Heart left ventricle (tissue), 13 donors: ENCODE data around the gene SIRPB1.

Experiments used
- POLR2A ChIP-seq, 2 donors: fragments of 450-650 bp; IDR thresholded peaks; one replicate each; pipeline ENCODE4 v1.6.1; 2017; ENCODE audit warnings: antibody characterized with exemption in 2 of 2, mild to moderate bottlenecking in 2 of 2, moderate library complexity in 2 of 2
- TF ChIP-seq, protein P1 (sequence below), 12 donors: fragments of 200-600 bp; sonication (generic) in 4 of 12; IDR thresholded peaks; one replicate each; pipeline versions ENCODE4 v1.5.0 to v1.8.0; 2018 to 2022; ENCODE audit warnings: antibody characterized with exemption in 12 of 12, mild to moderate bottlenecking in 5 of 12
- donor health status: ischemic (EF 13 %, LVEDD 7.1; RV severe dilation, severe dysfunction).
- donor health status: DM: no; HTN: yes; CAD: no.
- donor health status: DM: no; HTN: no; CAD: no.
- donor health status: ischemic (EF 25% LVEDD 6.9; RV normal size, moderate dysfunction).
- donor health status: ischemic (EF 25% LVEDD 5.7; RV mildly dilated, moderate dysfunction).
- donor health status: ischemic (EF 35%, LVEDD 5.7; RV mildly dilated, moderate dysfunction).
- donor health status: nonischemic (EF 11% LVEDD 7.7; RV severe dilation, severe dysfunction).
- donor health status: DM: yes; HTN: yes; CAD: no.
- donor health status: PGD.
- donor health status: ischemic (EF 29% LVEDD 5.4; RV normal size, mild dysfunction).
- donor health status: nonischemic (EF 23%, LVEDD 6.1; RV moderate dilation, normal function).

GRCh38 chr20:1657556-1658334 lies 37.9 kb upstream of the SIRPB1 start, which contains the start of gene SIRPG:
- TF ChIP-seq, protein P1, sequence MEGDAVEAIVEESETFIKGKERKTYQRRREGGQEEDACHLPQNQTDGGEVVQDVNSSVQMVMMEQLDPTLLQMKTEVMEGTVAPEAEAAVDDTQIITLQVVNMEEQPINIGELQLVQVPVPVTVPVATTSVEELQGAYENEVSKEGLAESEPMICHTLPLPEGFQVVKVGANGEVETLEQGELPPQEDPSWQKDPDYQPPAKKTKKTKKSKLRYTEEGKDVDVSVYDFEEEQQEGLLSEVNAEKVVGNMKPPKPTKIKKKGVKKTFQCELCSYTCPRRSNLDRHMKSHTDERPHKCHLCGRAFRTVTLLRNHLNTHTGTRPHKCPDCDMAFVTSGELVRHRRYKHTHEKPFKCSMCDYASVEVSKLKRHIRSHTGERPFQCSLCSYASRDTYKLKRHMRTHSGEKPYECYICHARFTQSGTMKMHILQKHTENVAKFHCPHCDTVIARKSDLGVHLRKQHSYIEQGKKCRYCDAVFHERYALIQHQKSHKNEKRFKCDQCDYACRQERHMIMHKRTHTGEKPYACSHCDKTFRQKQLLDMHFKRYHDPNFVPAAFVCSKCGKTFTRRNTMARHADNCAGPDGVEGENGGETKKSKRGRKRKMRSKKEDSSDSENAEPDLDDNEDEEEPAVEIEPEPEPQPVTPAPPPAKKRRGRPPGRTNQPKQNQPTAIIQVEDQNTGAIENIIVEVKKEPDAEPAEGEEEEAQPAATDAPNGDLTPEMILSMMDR (IDR thresholded peaks at IDR 0.05): no peak
- TF ChIP-seq POLR2A (IDR thresholded peaks at IDR 0.05): no peak
